ENCODE data around the gene ZSCAN1. TPM values are rescaled to one million over a fixed set of nuclear protein-coding genes. Genes with fewer than 3 reads are reported as not detected.
A peak's percentile ranks its signal among the peaks of the same experiment; 100 is the strongest.
"Not testable (repeated sequence)": the region's sequence is repeated elsewhere in the genome, so short reads cannot be mapped to it uniquely, and the experiment has no call there.

Gene ZSCAN1, protein sequence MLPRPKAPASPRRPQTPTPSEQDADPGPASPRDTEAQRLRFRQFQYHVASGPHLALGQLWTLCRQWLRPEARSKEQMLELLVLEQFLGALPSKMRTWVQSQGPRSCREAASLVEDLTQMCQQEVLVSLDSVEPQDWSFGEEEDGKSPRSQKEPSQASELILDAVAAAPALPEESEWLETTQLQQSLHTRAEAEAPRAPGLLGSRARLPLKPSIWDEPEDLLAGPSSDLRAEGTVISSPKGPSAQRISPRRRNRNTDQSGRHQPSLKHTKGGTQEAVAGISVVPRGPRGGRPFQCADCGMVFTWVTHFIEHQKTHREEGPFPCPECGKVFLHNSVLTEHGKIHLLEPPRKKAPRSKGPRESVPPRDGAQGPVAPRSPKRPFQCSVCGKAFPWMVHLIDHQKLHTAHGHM
- total RNA-seq, result not detected in 2 replicates

GRCh38 chr19:58033741-58034476, at the start of gene ZSCAN1:
TSS of gene ZSCAN1 (plus strand) at chr19:58034025. CDS start at chr19:58037837, 3,812 bp downstream.
- Mint-ChIP-seq H3K4me3 (no peak within 1 kb of the TSS), H3K27ac (no peak within 1 kb of the TSS), H3K4me1 (no peaks in the 10 kb centered on the region), H3K27me3 (peaks cover 1% of the 10 kb centered on the region), H3K36me3 (ENCODE audit: low read depth) (peaks cover 10% of the 10 kb centered on the region), H3K9me3 (peaks cover 16% of the 10 kb centered on the region)
- DNase-seq, result peak; percentile 54
- intact Hi-C loops (cut with micrococcal nuclease), result no loop called here

GRCh38 chr19:57992841-57993240, 41.0 kb upstream of the ZSCAN1 start:
- H3K4me1 Mint-ChIP-seq, result no peaks in the 10 kb centered on the region
- DNase-seq, result no peak
- intact Hi-C loops (cut with micrococcal nuclease), result no loop called here
- H3K9me3 Mint-ChIP-seq, result peaks cover 36% of the 10 kb centered on the region
- H3K36me3 Mint-ChIP-seq (ENCODE audit: low read depth), result peaks cover 54% of the 10 kb centered on the region
- no peak overlapping the region for H3K27ac Mint-ChIP-seq
- H3K27me3 Mint-ChIP-seq, result no peaks in the 10 kb centered on the region
- no peak overlapping the region for H3K4me3 Mint-ChIP-seq

GRCh38 chr19:58000677-58001076, 33.1 kb upstream of the ZSCAN1 start:
- H3K9me3 Mint-ChIP-seq, result peaks cover 32% of the 10 kb centered on the region
- intact Hi-C loops (cut with micrococcal nuclease), result loop anchor here (10.0 kb wide), 1 partner anchor 256 kb away; the partner anchor contains the start of gene ZNF776
- DNase-seq, result no peak
- H3K36me3 Mint-ChIP-seq (ENCODE audit: low read depth), result peaks cover 80% of the 10 kb centered on the region
- peak overlapping the region; percentile 20 for H3K27ac Mint-ChIP-seq
- no peaks in the 10 kb centered on the region for H3K27me3 Mint-ChIP-seq
- peaks cover 11% of the 10 kb centered on the region for H3K4me1 Mint-ChIP-seq
- H3K4me3 Mint-ChIP-seq, result peak overlapping the region; percentile 84

GRCh38 chr19:58001895-58002369, 31.9 kb upstream of the ZSCAN1 start:
- H3K4me1 Mint-ChIP-seq, result peaks cover 11% of the 10 kb centered on the region
- peaks cover 30% of the 10 kb centered on the region for H3K9me3 Mint-ChIP-seq
- H3K36me3 Mint-ChIP-seq (ENCODE audit: low read depth), result peaks cover 83% of the 10 kb centered on the region
- H3K27me3 Mint-ChIP-seq, result no peaks in the 10 kb centered on the region
- peak; percentile 76 for DNase-seq
- H3K27ac Mint-ChIP-seq, result peak overlapping the region; percentile 84
- intact Hi-C loops (cut with micrococcal nuclease), result loop anchor here (1.0 to 10.0 kb wide), 5 partner anchors 55 to 567 kb away; partner anchors contain the start of genes ZNF256, ZNF417, ZNF749 and ZNF776
- H3K4me3 Mint-ChIP-seq, result peak overlapping the region; percentile 84

DNA sequence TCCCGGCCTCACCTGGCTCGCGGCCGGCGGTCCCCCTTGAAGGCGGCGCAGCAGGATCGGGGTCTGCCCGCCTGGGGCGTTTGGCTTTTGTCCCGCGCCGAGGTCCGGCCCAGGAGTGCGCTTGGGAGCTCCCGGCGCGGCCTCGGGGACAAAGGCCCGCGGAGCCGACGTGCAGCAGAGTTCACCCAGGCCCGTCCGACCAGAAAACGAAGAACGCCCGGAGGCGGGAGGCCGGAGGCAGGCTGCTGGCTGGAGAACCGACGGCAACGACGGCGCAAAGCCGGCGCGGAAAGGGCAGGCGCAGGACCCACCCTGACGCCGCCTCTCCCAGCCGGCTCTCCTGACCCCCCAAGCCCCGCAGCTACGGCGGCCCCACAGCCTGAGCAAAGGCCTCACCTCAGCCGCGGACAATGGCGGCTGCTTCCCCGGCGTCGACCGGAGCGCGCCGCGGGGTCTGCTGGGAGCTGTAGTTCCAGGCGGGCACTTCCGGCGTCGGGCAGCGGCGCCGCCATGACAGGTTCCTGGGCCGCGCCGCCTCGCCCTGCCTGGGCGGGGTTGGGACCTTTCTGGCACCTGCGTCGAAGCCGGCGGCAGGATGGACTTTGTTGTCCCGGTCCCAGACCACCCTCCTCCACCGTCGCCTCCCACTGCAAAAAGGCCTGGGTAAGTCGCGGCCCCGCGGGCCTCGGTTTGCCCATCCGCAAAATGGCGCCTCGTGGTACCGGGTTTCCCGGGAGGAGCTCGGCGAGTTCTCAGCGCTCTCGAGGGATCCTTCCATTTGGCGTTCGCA, 31.2 kb upstream of the ZSCAN1 start, which contains the start of gene ZNF606:
Gene ZNF606, minus strand, starts transcription at position 437 of the 790 bp plus-strand sequence. CDS start 1,501 bp downstream, outside the sequence.
- H3K27ac Mint-ChIP-seq, result peak within 1 kb of the TSS; percentile 88
- H3K4me3 Mint-ChIP-seq, result peak within 1 kb of the TSS; percentile 84
- H3K27me3 Mint-ChIP-seq, result no peaks in the 10 kb centered on the region
- peaks cover 33% of the 10 kb centered on the region for H3K9me3 Mint-ChIP-seq
- peaks cover 11% of the 10 kb centered on the region for H3K4me1 Mint-ChIP-seq
- H3K36me3 Mint-ChIP-seq (ENCODE audit: low read depth), result peaks cover 82% of the 10 kb centered on the region
- intact Hi-C loops (cut with micrococcal nuclease), result loop anchor here (1.0 to 10.0 kb wide), 5 partner anchors 56 to 567 kb away; partner anchors contain the start of genes ZNF256, ZNF417, ZNF749 and ZNF776
- peak; percentile 95 for DNase-seq

DNA sequence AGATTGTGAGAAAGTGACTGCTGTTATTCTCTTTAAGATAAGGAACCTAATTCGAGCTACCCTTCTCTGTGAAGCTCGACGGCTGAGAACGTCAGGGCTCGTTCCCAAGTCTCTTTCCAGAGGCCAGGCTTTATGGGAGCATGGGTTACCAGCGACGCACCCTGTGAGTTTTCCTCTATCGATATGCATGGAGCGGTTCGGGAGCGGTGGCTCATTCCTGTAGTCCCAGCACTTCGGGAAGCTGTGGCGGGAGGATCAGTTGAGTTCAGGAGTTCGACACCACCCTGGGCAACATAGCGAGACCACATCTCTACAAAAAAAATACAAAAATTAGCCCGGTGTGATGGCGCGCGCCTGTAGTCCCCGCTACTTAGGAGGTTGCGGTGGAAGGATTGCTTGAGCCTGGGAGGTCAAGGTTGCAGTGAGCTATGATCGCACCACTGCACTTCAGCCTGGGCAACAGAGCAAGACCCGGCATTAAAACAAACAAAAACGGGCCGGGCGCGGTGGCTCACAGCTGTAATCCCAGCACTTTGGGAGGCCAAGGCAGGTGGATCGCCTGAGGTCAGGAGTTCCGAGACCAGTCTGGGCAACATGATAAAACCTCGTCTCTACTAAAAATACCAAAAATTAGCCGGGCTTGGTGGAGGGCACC, 30.5 kb upstream of the ZSCAN1 start:
- Mint-ChIP-seq H3K4me3 (peak overlapping the region; percentile 84), H3K27ac (peak overlapping the region; percentile 88), H3K27me3 (no peaks in the 10 kb centered on the region), H3K36me3 (ENCODE audit: low read depth) (peaks cover 76% of the 10 kb centered on the region), H3K4me1 (peaks cover 11% of the 10 kb centered on the region), H3K9me3 (peaks cover 35% of the 10 kb centered on the region)
- intact Hi-C loops (cut with micrococcal nuclease), result loop anchor here (2.0 to 10.0 kb wide), 4 partner anchors 56 to 258 kb away; partner anchors contain the start of genes ZNF256, ZNF417 and ZNF776
- no peak for DNase-seq

DNA sequence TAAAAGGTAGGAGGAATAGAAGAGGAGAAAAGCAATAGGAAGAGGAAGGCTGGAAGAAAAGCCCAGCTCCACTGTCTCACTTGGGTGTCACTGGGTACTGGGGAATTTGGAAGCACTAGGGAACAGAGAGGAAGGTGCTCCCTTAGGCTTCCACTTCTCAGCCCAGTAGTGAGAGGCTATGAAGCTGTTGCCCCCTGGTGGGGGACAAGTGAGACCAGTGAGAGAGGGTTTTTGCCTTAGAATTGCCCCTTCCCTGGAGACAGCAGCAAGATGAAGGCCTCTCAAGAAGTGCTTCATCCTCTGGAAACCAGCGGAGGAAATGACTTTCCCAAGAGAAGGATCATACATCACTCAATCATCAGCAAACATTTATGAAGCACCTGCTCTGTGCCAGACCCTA, 26.5 kb upstream of the ZSCAN1 start:
- H3K4me1 Mint-ChIP-seq, result peaks cover 3% of the 10 kb centered on the region
- H3K4me3 Mint-ChIP-seq, result no peak overlapping the region
- no peak overlapping the region for H3K27ac Mint-ChIP-seq
- DNase-seq, result no peak
- no peaks in the 10 kb centered on the region for H3K27me3 Mint-ChIP-seq
- H3K36me3 Mint-ChIP-seq (ENCODE audit: low read depth), result peaks cover 51% of the 10 kb centered on the region
- H3K9me3 Mint-ChIP-seq, result peaks cover 35% of the 10 kb centered on the region
- intact Hi-C loops (cut with micrococcal nuclease), result loop anchor here (10.0 kb wide), 1 partner anchor 262 kb away; the partner anchor contains the start of gene ZNF776

- H3K36me3 Mint-ChIP-seq (ENCODE audit: low read depth), result peaks cover 41% of the 10 kb centered on the region
- not testable (repeated sequence) for H3K27ac Mint-ChIP-seq
- intact Hi-C loops (cut with micrococcal nuclease), result loop anchor here (10.0 kb wide), 1 partner anchor 264 kb away; the partner anchor contains the start of gene ZNF776
These were observed 24.9 kb upstream of the ZSCAN1 start for GRCh38 chr19:58008877-58009276.

DNA sequence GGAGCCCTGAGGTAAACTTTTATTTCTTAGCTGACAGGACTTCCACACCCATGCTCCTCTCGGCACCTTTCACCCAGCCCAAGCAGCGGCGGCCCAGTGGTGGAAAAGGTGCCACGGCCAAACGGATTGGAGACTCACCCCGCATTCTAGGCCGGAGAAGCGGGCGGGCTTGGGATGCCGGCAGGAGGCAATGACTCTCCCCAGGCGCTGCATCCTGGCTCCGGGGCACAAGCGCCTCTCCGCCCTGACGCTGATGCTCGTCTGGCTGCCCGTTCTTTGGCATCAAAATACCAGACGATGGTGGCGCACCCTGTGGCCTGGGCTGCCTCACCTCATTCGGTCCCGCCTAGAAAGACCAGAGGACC, 24.5 kb upstream of the ZSCAN1 start:
- Mint-ChIP-seq H3K36me3 (ENCODE audit: low read depth) (peaks cover 36% of the 10 kb centered on the region), H3K27me3 (no peaks in the 10 kb centered on the region), H3K9me3 (peaks cover 39% of the 10 kb centered on the region), H3K27ac (no peak overlapping the region), H3K4me1 (no peaks in the 10 kb centered on the region), H3K4me3 (peak overlapping the region; percentile 80)
- no peak for DNase-seq
- intact Hi-C loops (cut with micrococcal nuclease), result loop anchor here (10.0 kb wide), 1 partner anchor 264 kb away; the partner anchor contains the start of gene ZNF776

More at GRCh38 chr19:58008877-58009276, 24.9 kb upstream of the ZSCAN1 start:
- Mint-ChIP-seq H3K4me3 (peak overlapping the region; percentile 80), H3K9me3 (peaks cover 42% of the 10 kb centered on the region)
- H3K27me3 Mint-ChIP-seq, H3K4me1 Mint-ChIP-seq, DNase-seq: not testable (repeated sequence)

DNA sequence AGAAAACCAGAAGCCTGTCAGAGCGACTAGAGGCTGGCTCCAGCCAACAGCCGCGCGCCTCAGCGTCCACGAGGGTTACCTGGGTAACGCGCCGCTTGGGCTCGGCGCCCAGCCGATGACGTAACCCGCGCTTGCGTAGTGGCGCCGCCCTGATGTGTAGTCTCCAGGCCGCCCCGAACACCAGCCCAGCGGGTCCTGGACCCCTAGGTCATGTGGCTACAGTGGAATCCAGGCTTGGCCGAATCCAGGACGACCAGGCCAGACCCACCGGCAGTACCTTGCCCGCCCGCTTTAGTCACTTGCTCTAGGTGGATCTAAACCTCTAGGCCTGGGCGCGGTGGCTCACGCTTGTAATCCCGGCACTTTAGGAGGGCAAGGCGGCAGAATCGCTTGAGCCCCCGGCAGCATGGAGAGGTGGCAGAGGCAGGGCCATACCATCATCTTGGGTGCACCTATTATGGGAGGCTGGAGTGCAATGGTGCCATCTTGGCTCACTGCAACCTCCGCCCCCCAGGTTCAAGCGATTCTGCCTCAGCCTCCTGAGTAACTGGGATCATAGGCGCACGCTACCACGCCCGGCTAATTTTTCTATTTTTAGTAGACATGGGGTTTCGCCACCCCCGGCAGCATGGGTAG, 24.0 kb upstream of the ZSCAN1 start:
- no peaks in the 10 kb centered on the region for H3K4me1 Mint-ChIP-seq
- H3K36me3 Mint-ChIP-seq (ENCODE audit: low read depth), result peaks cover 31% of the 10 kb centered on the region
- DNase-seq, result peak; percentile 91
- H3K9me3 Mint-ChIP-seq, result peaks cover 36% of the 10 kb centered on the region
- H3K27ac Mint-ChIP-seq, result peak overlapping the region; percentile 58
- no peaks in the 10 kb centered on the region for H3K27me3 Mint-ChIP-seq
- peak overlapping the region; percentile 80 for H3K4me3 Mint-ChIP-seq
- intact Hi-C loops (cut with micrococcal nuclease), result loop anchor here (10.0 kb wide), 1 partner anchor 265 kb away; the partner anchor contains the start of gene ZNF776

DNA sequence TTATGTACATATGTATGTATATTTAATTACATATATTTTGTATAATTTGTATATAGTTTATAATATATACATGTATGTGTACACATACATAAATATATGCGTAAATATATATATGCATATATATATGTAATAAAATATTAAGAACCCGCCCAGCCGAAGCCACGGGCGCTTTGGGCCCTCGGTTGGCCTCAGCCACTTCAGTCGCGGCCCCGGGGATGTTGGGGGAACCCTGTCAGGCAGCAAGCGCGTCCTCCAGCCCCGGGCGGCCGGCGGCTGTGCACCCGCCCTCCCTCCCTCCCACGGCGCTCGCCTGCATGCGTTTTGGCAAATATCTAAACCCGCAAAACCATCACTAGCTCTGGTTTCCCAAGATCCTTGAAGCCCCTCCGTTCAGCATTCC, 23.3 kb upstream of the ZSCAN1 start:
- Mint-ChIP-seq H3K27me3 (no peaks in the 10 kb centered on the region), H3K36me3 (ENCODE audit: low read depth) (peaks cover 24% of the 10 kb centered on the region), H3K4me1 (no peaks in the 10 kb centered on the region), H3K4me3 (peak overlapping the region; percentile 80), H3K9me3 (peaks cover 36% of the 10 kb centered on the region), H3K27ac (peak overlapping the region; percentile 37)
- DNase-seq, result no peak
- intact Hi-C loops (cut with micrococcal nuclease), result no loop called here

DNA sequence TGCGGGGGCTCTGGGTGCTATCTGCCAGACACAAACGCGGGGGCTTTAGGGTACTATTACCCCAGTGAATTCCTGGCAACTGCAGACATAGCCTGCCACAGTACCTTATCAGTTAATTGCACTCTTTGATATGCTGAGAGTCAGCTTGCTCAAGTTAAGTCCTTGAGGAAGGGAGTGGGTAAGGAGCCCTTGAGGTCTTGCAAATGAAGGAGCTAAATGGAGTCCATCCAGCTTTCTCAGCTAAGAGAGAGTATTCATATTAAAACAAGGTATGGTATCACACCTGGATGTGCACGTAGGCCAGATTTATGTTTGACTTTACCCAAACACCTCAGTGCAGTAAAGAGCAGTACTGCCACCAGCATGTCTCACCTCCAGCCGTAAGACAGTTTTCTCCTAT, 19.7 kb upstream of the ZSCAN1 start:
- H3K36me3 Mint-ChIP-seq (ENCODE audit: low read depth), result peaks cover 4% of the 10 kb centered on the region
- H3K27ac Mint-ChIP-seq, result no peak overlapping the region
- DNase-seq, result no peak
- intact Hi-C loops (cut with micrococcal nuclease), result no loop called here
- H3K9me3 Mint-ChIP-seq, result peaks cover 33% of the 10 kb centered on the region
- no peaks in the 10 kb centered on the region for H3K27me3 Mint-ChIP-seq
- H3K4me3 Mint-ChIP-seq, result no peak overlapping the region
- H3K4me1 Mint-ChIP-seq, result no peaks in the 10 kb centered on the region
